ENCODE results near the gene ATG9B.

The ATG9B gene
- total RNA-seq: 1.6 to 3.8 reads per million in 2 donors

GRCh38 chr7:151024435-151025056 lies at the start of gene ATG9B:
Gene ATG9B (minus strand): TSS chr7:151024494. CDS start chr7:151024423, 71 bp downstream.
- DNase-seq: no peak

- no peak for DNase-seq
These were observed 49.7 kb upstream of the ATG9B start for GRCh38 chr7:151073990-151074389.

- DNase-seq: no peak
These were observed 47.0 kb upstream of the ATG9B start for GRCh38 chr7:151071032-151071866.

- DNase-seq: no peak
These were observed 46.3 kb upstream of the ATG9B start for GRCh38 chr7:151070574-151070960.

- no peak for DNase-seq
These were observed 45.7 kb upstream of the ATG9B start for GRCh38 chr7:151069841-151070573.

- DNase-seq: no peak
These were observed 43.9 kb upstream of the ATG9B start for GRCh38 chr7:151068069-151068773.

GRCh38 chr7:151066273-151066974 lies 42.1 kb upstream of the ATG9B start:
- no peak for DNase-seq

- no peak for DNase-seq
These were observed 41.2 kb upstream of the ATG9B start for GRCh38 chr7:151065516-151065915.

GRCh38 chr7:151064993-151065392 lies 40.7 kb upstream of the ATG9B start:
- DNase-seq: no peak

- DNase-seq: no peak
These were observed 40.2 kb upstream of the ATG9B start for GRCh38 chr7:151064454-151064853.

GRCh38 chr7:151063212-151063561 lies 38.9 kb upstream of the ATG9B start:
- DNase-seq: no peak

GRCh38 chr7:151062399-151063211 lies 38.3 kb upstream of the ATG9B start:
- no peak for DNase-seq

GRCh38 chr7:151062111-151062398 lies 37.8 kb upstream of the ATG9B start:
- no peak for DNase-seq

- DNase-seq: no peak
These were observed 37.2 kb upstream of the ATG9B start for GRCh38 chr7:151061213-151062110.

GRCh38 chr7:151060416-151061212 lies 36.3 kb upstream of the ATG9B start:
- DNase-seq: no peak

- no peak for DNase-seq
These were observed 35.8 kb upstream of the ATG9B start for GRCh38 chr7:151060113-151060415.

GRCh38 chr7:151059367-151060112 lies 35.2 kb upstream of the ATG9B start, which contains the start of gene SLC4A2:
Gene SLC4A2 (plus strand): TSS chr7:151059589. CDS start chr7:151061988, 2,399 bp downstream.
- peak; percentile 62 for DNase-seq

GRCh38 chr7:151058781-151059366 lies 34.6 kb upstream of the ATG9B start:
- no peak for DNase-seq
